Activated gamma-delta T cell treated with Interleukin-2 at 50 U/mL for 16 hours (primary cell): ENCODE data around the gene CNTNAP2.

Source experiments
- DNase-seq: peaks from one replicate; pipeline ENCODE4 v3.0.0-alpha.2; 2020

Gene CNTNAP2

GRCh38 chr7:146116521-146117222 lies at the start of gene CNTNAP2:
CNTNAP2 (plus strand) TSS chr7:146116801; CDS start chr7:146116877, 76 bp downstream.
- DNase-seq = no peak

GRCh38 chr7:146067880-146068279 lies 48.7 kb upstream of the CNTNAP2 start:
- DNase-seq = no peak

GRCh38 chr7:146074195-146074765 lies 42.3 kb upstream of the CNTNAP2 start:
- DNase-seq = no peak

- no peak for DNase-seq
Observed at GRCh38 chr7:146076344-146076743, 40.3 kb upstream of the CNTNAP2 start.

- DNase-seq = no peak
Observed at GRCh38 chr7:146084086-146084485, 32.5 kb upstream of the CNTNAP2 start.

- no peak for DNase-seq
Observed at GRCh38 chr7:146090023-146090645, 26.5 kb upstream of the CNTNAP2 start.

- DNase-seq = no peak
Observed at GRCh38 chr7:146094356-146094755, 22.2 kb upstream of the CNTNAP2 start.

GRCh38 chr7:146096994-146097393 lies 19.6 kb upstream of the CNTNAP2 start:
- DNase-seq = no peak

GRCh38 chr7:146106319-146106718 lies 10.3 kb upstream of the CNTNAP2 start:
- no peak for DNase-seq

GRCh38 chr7:146112755-146113154 lies 3.8 kb upstream of the CNTNAP2 start:
- DNase-seq = no peak

GRCh38 chr7:146115548-146115850 lies 1.1 kb upstream of the CNTNAP2 start:
- DNase-seq = no peak

- no peak for DNase-seq
Observed at GRCh38 chr7:146115851-146116520, 615 bp upstream of the CNTNAP2 start.

- no peak for DNase-seq
Observed at GRCh38 chr7:146117576-146117975, 975 bp downstream of the CNTNAP2 start.

- no peak for DNase-seq
Observed at GRCh38 chr7:146119002-146119401, 2.4 kb downstream of the CNTNAP2 start.

- no peak for DNase-seq
Observed at GRCh38 chr7:146123715-146124114, 7.1 kb downstream of the CNTNAP2 start.

GRCh38 chr7:146126767-146127509 lies 10.3 kb downstream of the CNTNAP2 start:
- no peak for DNase-seq

GRCh38 chr7:146129296-146129695 lies 12.7 kb downstream of the CNTNAP2 start:
- DNase-seq = no peak

- no peak for DNase-seq
Observed at GRCh38 chr7:146129997-146130396, 13.4 kb downstream of the CNTNAP2 start.

GRCh38 chr7:146131701-146132100 lies 15.1 kb downstream of the CNTNAP2 start:
- DNase-seq = no peak

- no peak for DNase-seq
Observed at GRCh38 chr7:146136357-146136875, 19.8 kb downstream of the CNTNAP2 start.

GRCh38 chr7:146138926-146139325 lies 22.3 kb downstream of the CNTNAP2 start:
- no peak for DNase-seq

- no peak for DNase-seq
Observed at GRCh38 chr7:146146831-146147486, 30.4 kb downstream of the CNTNAP2 start.
